GM12874 (cell line): ENCODE data around the gene EVI5.
A peak's percentile ranks its signal among the peaks of the same experiment; 100 is the strongest.

Experiments used
- CTCF ChIP-seq: IDR thresholded peaks from 2 replicates; pipeline ENCODE4 v1.5.1; 2011; ENCODE audit warnings: low read depth, mild to moderate bottlenecking, control low read depth, low read length, moderate library complexity; ENCODE audit not compliant: insufficient read depth

The EVI5 gene

GRCh38 chr1:92822879-92823278 is 38.0 kb upstream of the EVI5 start:
- TF ChIP-seq CTCF = no peak

- TF ChIP-seq CTCF = no peak
Observed at GRCh38 chr1:92820551-92820950, 35.6 kb upstream of the EVI5 start.

GRCh38 chr1:92820024-92820423 is 35.1 kb upstream of the EVI5 start:
- TF ChIP-seq CTCF = no peak

- TF ChIP-seq CTCF = peak; percentile 79
Observed at GRCh38 chr1:92817986-92818764, 33.3 kb upstream of the EVI5 start.

- TF ChIP-seq CTCF = no peak
Observed at GRCh38 chr1:92817137-92817697, 32.3 kb upstream of the EVI5 start.

- no peak for TF ChIP-seq CTCF
Observed at GRCh38 chr1:92816732-92817131, 31.8 kb upstream of the EVI5 start.

- no peak for TF ChIP-seq CTCF
Observed at GRCh38 chr1:92808381-92808780, 23.5 kb upstream of the EVI5 start.
